WTC11 (cell line): Measurements from ENCODE around the gene STARD13.

Experiments used
- CTCF ChIP-seq: fragments of 200-600 bp; IDR thresholded peaks from 2 replicates; pipeline ENCODE4 v1.8.0; 2022; ENCODE audit warnings: antibody characterized with exemption
- SMAD3 ChIP-seq: sonication (generic); formaldehyde crosslinking; IDR thresholded peaks from 2 replicates; pipeline ENCODE4 v1.8.0; 2022; ENCODE audit warnings: missing genetic modification reagents, mild to moderate bottlenecking, borderline replicate concordance
- ZNF512 ChIP-seq: sonication (generic); formaldehyde crosslinking; IDR thresholded peaks from 2 replicates; pipeline ENCODE4 v1.8.1; 2022; ENCODE audit warnings: missing genetic modification reagents, borderline replicate concordance

GRCh38 chr13:33274264-33274663 is 11.3 kb downstream of the STARD13 start:
- TF ChIP-seq CTCF (no peak), SMAD3 (CRISPR knock-in tag) (no peak), ZNF512 (CRISPR knock-in tag) (no peak)
